ENCODE measurements around the gene MAP2K5. TPM values are rescaled to one million over a fixed set of nuclear protein-coding genes. Genes with fewer than 3 reads are reported as not detected.

The MAP2K5 gene
- total RNA-seq, 2 experiments from 2014 or later: 17.0 to 20.8 TPM

- DNase-seq: no peak
- Mint-ChIP-seq H3K27me3 (peaks cover 10% of the 10 kb centered on the region), H3K4me3 (no peak overlapping the region)
These were observed 311.0 kb downstream of the MAP2K5 start for GRCh38 chr15:67853454-67853853.

GRCh38 chr15:67854358-67854757 lies 311.9 kb downstream of the MAP2K5 start:
- H3K4me3 Mint-ChIP-seq: no peak overlapping the region
- H3K27me3 Mint-ChIP-seq: peaks cover 6% of the 10 kb centered on the region

More at GRCh38 chr15:67853454-67853853, 311.0 kb downstream of the MAP2K5 start:
- Mint-ChIP-seq H3K27ac (no peak overlapping the region), H3K4me1 (peaks cover 4% of the 10 kb centered on the region), H3K36me3 (no peaks in the 10 kb centered on the region), H3K9me3 (peaks cover 2% of the 10 kb centered on the region)

GRCh38 chr15:67855842-67856241 lies 313.3 kb downstream of the MAP2K5 start:
- H3K36me3 Mint-ChIP-seq: no peaks in the 10 kb centered on the region
- H3K27me3 Mint-ChIP-seq: no peaks in the 10 kb centered on the region
- H3K4me1 Mint-ChIP-seq: peaks cover 4% of the 10 kb centered on the region
- no peak overlapping the region for H3K27ac Mint-ChIP-seq
- H3K4me3 Mint-ChIP-seq: no peak overlapping the region
- no peak for DNase-seq
- no peaks in the 10 kb centered on the region for H3K9me3 Mint-ChIP-seq

More at GRCh38 chr15:67854358-67854757, 311.9 kb downstream of the MAP2K5 start:
- Mint-ChIP-seq H3K9me3 (no peaks in the 10 kb centered on the region), H3K4me1 (peaks cover 4% of the 10 kb centered on the region), H3K27ac (no peak overlapping the region), H3K36me3 (no peaks in the 10 kb centered on the region)
- DNase-seq: no peak

Other genes with a start within 250 kb of the MAP2K5 start
- gene C15orf61, start 21.6 kb upstream of the MAP2K5 start, total RNA-seq: 1 to 10 TPM; 5.2 to 6.7 TPM

Measured in activated naive CD8-positive, alpha-beta T cell treated with anti-CD3 and anti-CD28 coated beads for 36 hours (primary cell).